Panc1 (cell line): Measurements from ENCODE around the gene PLB1.

ENCODE experiments used
- POLR2AphosphoS5 ChIP-seq: IDR thresholded peaks from 2 replicates; pipeline ENCODE4 v1.6.1; 2012; ENCODE audit warnings: mild to moderate bottlenecking, low read depth, low read length, moderate library complexity
- SIN3A ChIP-seq: IDR thresholded peaks from 2 replicates; pipeline ENCODE4 v1.6.1; 2012; ENCODE audit warnings: low read depth, mild to moderate bottlenecking, low read length, moderate library complexity, borderline replicate concordance; ENCODE audit not compliant: insufficient read depth
- TCF7L2 ChIP-seq: IDR thresholded peaks from 2 replicates; pipeline ENCODE4 v1.6.1; 2011; ENCODE audit warnings: mild to moderate bottlenecking, low read depth, low read length, inconsistent platforms
- TF ChIP-seq, protein P1 (sequence below): fragments of 450-650 bp; IDR thresholded peaks from 2 replicates; pipeline ENCODE4 v1.5.1; 2017; ENCODE audit warnings: mild to moderate bottlenecking
- TF ChIP-seq, protein P2 (sequence below), 2 experiments: IDR thresholded peaks; 2 replicates each; pipeline ENCODE4 v1.6.1; 2011 to 2012; ENCODE audit warnings: low read depth in 2 of 2, control low read depth in 1 of 2, low read length in 1 of 2, mild to moderate bottlenecking in 1 of 2, moderate library complexity in 1 of 2; ENCODE audit not compliant: insufficient read depth in 1 of 2

DNA sequence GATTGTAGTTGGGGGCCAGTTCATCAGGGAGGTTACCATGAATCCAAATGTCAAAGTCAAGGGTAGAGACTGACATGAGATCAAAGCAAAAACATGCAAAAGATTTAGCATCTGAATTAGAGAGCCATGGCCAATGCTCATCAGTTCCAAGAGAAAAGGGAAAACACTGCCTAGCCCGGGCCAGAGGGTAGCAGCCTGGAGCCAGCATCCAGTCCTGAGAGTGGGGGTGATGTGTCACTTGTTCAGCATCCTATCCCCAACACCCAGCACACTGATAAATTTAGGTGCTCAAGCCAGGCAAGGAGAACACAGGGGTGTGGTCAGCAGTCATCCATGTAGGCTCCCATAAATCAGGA, 178.8 kb downstream of the PLB1 start:
- TF ChIP-seq POLR2AphosphoS5 (no peak), TCF7L2 (no peak), SIN3A (no peak)
- TF ChIP-seq, protein P1, sequence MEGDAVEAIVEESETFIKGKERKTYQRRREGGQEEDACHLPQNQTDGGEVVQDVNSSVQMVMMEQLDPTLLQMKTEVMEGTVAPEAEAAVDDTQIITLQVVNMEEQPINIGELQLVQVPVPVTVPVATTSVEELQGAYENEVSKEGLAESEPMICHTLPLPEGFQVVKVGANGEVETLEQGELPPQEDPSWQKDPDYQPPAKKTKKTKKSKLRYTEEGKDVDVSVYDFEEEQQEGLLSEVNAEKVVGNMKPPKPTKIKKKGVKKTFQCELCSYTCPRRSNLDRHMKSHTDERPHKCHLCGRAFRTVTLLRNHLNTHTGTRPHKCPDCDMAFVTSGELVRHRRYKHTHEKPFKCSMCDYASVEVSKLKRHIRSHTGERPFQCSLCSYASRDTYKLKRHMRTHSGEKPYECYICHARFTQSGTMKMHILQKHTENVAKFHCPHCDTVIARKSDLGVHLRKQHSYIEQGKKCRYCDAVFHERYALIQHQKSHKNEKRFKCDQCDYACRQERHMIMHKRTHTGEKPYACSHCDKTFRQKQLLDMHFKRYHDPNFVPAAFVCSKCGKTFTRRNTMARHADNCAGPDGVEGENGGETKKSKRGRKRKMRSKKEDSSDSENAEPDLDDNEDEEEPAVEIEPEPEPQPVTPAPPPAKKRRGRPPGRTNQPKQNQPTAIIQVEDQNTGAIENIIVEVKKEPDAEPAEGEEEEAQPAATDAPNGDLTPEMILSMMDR: no peak
- TF ChIP-seq, protein P2, sequence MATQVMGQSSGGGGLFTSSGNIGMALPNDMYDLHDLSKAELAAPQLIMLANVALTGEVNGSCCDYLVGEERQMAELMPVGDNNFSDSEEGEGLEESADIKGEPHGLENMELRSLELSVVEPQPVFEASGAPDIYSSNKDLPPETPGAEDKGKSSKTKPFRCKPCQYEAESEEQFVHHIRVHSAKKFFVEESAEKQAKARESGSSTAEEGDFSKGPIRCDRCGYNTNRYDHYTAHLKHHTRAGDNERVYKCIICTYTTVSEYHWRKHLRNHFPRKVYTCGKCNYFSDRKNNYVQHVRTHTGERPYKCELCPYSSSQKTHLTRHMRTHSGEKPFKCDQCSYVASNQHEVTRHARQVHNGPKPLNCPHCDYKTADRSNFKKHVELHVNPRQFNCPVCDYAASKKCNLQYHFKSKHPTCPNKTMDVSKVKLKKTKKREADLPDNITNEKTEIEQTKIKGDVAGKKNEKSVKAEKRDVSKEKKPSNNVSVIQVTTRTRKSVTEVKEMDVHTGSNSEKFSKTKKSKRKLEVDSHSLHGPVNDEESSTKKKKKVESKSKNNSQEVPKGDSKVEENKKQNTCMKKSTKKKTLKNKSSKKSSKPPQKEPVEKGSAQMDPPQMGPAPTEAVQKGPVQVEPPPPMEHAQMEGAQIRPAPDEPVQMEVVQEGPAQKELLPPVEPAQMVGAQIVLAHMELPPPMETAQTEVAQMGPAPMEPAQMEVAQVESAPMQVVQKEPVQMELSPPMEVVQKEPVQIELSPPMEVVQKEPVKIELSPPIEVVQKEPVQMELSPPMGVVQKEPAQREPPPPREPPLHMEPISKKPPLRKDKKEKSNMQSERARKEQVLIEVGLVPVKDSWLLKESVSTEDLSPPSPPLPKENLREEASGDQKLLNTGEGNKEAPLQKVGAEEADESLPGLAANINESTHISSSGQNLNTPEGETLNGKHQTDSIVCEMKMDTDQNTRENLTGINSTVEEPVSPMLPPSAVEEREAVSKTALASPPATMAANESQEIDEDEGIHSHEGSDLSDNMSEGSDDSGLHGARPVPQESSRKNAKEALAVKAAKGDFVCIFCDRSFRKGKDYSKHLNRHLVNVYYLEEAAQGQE (IDR thresholded peaks at IDR 0.05; ENCODE audit: insufficient read depth in 1 of 2, low read depth in 2 of 2, low read length in 1 of 2): no peak
